GM12878 (cell line): ENCODE measurements around the gene IL17RC. TPM values are rescaled to one million over a fixed set of nuclear protein-coding genes. Genes with fewer than 3 reads are reported as not detected.

ENCODE experiments used
- ATAC-seq: fragments of 200-7000 bp; cut with Tn5 transposase; 3 replicates; pipeline ENCODE4 v1.9.1; 2020; ENCODE audit warnings: mild to moderate bottlenecking, moderate library complexity
- BruUV-seq: library from RNA; stranded (reverse); fragments of 400-500 nt; replicated peaks from 2 replicates; lab custom pipeline; 2021; lab: Mats Ljungman, UMichigan
- CTCF ChIA-PET: fragments of 300-600 bp; sonication (Branson Sonifier 250); formaldehyde crosslinking; extraction: SDS; loops from one replicate; lab custom pipeline; 2021; ENCODE audit warnings: inconsistent platforms; lab: Yijun Ruan, JAX
- POLR2A ChIA-PET: fragments of 350-600 bp; formaldehyde crosslinking; extraction: SDS; loops from one replicate; lab custom pipeline; 2021; ENCODE audit warnings: inconsistent platforms; lab: Charles Lee
- RAD21 ChIA-PET: fragments of 300-600 bp; sonication (Branson Sonifier 250); formaldehyde crosslinking; loops from one replicate; lab custom pipeline; 2023; ENCODE audit warnings: antibody characterized with exemption; ENCODE audit not compliant: unreplicated experiment; lab: Charles Lee
- SMC1A ChIA-PET: fragments of 300-600 bp; sonication (Branson Sonifier 250); formaldehyde crosslinking; loops from one replicate; lab custom pipeline; 2023; ENCODE audit not compliant: unreplicated experiment, uncharacterized antibody; lab: Charles Lee
- DNase-seq: peaks from one replicate; pipeline ENCODE4 v3.0.0-alpha.2; 2011; ENCODE audit warnings: low read depth, low spot score
- FAIRE-seq: peaks from 3 replicates; lab custom pipeline; 2011; peaks lifted over from hg19 to GRCh38; lab: Jason Lieb, UNC
- H2AFZ ChIP-seq: 2 replicates; pipeline ENCODE4 v1.6.0; 2011; ENCODE audit warnings: low read depth, low read length, control low read depth; ENCODE audit not compliant: control insufficient read depth
- H3K27ac ChIP-seq: 2 replicates; pipeline ENCODE4 v1.5.1; 2011; ENCODE audit warnings: control low read depth; ENCODE audit not compliant: control insufficient read depth, insufficient read depth
- H3K27me3 ChIP-seq, 2 experiments: replicated peaks in 1 of 2; 2 replicates each; pipeline versions ENCODE4 v1.6.0 to v1.6.1; 2011; ENCODE audit warnings: low read length in 1 of 2; ENCODE audit not compliant: control insufficient read depth in 2 of 2, insufficient read depth in 2 of 2
- H3K36me3 ChIP-seq, 2 experiments: 2 replicates each; pipeline ENCODE4 v1.5.1; 2011; ENCODE audit warnings: low read length in 1 of 2; ENCODE audit not compliant: control insufficient read depth in 2 of 2, insufficient read depth in 2 of 2
- H3K4me1 ChIP-seq: 2 replicates; pipeline ENCODE4 v1.6.1; 2011; ENCODE audit warnings: mild to moderate bottlenecking, low read length, moderate library complexity, mixed read lengths; ENCODE audit not compliant: control insufficient read depth, insufficient read depth
- H3K4me2 ChIP-seq: 2 replicates; pipeline ENCODE4 v1.6.0; 2011; ENCODE audit warnings: control low read depth; ENCODE audit not compliant: control insufficient read depth, insufficient read depth
- H3K4me3 ChIP-seq: fragments of 200-600 bp; sonication (generic); 2 replicates; pipeline ENCODE4 v1.5.1; 2016
- H3K79me2 ChIP-seq: 2 replicates; pipeline ENCODE4 v1.6.0; 2011; ENCODE audit warnings: low read length; ENCODE audit not compliant: control insufficient read depth, insufficient read depth
- H3K9ac ChIP-seq: 2 replicates; pipeline ENCODE4 v1.8.0; 2011; ENCODE audit warnings: low read length, control low read depth, mixed read lengths; ENCODE audit not compliant: control insufficient read depth, insufficient read depth
- H3K9me3 ChIP-seq: replicated peaks from 3 replicates; pipeline ENCODE4 v1.5.1; 2011; ENCODE audit warnings: mild to moderate bottlenecking, low read length; ENCODE audit not compliant: control insufficient read depth, insufficient read depth
- H4K20me1 ChIP-seq: 2 replicates; pipeline ENCODE4 v1.6.0; 2011; ENCODE audit not compliant: control insufficient read depth, insufficient read depth
- ATF7 ChIP-seq: fragments of 450-650 bp; IDR thresholded peaks from 2 replicates; pipeline ENCODE4 v1.6.1; 2016; ENCODE audit warnings: low read depth, mild to moderate bottlenecking
- CEBPB ChIP-seq, 2 experiments: fragments of 150-350 bp in 1 of 2; IDR thresholded peaks; 2 replicates each; pipeline ENCODE4 v1.6.1; 2012 to 2014; ENCODE audit warnings: low read depth in 2 of 2, low read length in 2 of 2, borderline replicate concordance in 1 of 2, inconsistent platforms in 1 of 2
- CHD1 ChIP-seq: IDR thresholded peaks from 2 replicates; pipeline ENCODE4 v1.6.1; 2012; ENCODE audit warnings: low read depth, low read length, improper control_type of control experiment
- EED ChIP-seq: sonication (generic); IDR thresholded peaks from 2 replicates; pipeline ENCODE4 v1.6.1; 2016; ENCODE audit warnings: antibody characterized with exemption, low read depth
- HDAC6 ChIP-seq: fragments of 200-600 bp; sonication (generic); IDR thresholded peaks from one replicate; pipeline ENCODE4 v1.8.0; 2017; ENCODE audit warnings: antibody characterized with exemption; ENCODE audit not compliant: unreplicated experiment
- NFIC ChIP-seq: IDR thresholded peaks from 2 replicates; pipeline ENCODE4 v1.6.1; 2012; ENCODE audit warnings: low read depth, mild to moderate bottlenecking, inconsistent platforms, low read length, moderate library complexity
- NFYB ChIP-seq: IDR thresholded peaks from 2 replicates; pipeline ENCODE4 v1.6.1; 2011; ENCODE audit warnings: low read depth, mild to moderate bottlenecking, low read length, improper control_type of control experiment, moderate library complexity; ENCODE audit not compliant: insufficient read depth
- NR2F1 ChIP-seq: fragments of 450-650 bp; conservative IDR thresholded peaks from 2 replicates; pipeline ENCODE4 v1.6.1; 2017; ENCODE audit warnings: mild to moderate bottlenecking
- PML ChIP-seq: IDR thresholded peaks from 2 replicates; pipeline ENCODE4 v1.6.1; 2012; ENCODE audit warnings: low read length, inconsistent platforms
- POU2F2 ChIP-seq: IDR thresholded peaks from 3 replicates; pipeline ENCODE4 v1.6.1; 2011; ENCODE audit warnings: low read depth, mild to moderate bottlenecking, low read length, borderline replicate concordance
- RUNX3 ChIP-seq: IDR thresholded peaks from 2 replicates; pipeline ENCODE4 v1.6.1; 2012; ENCODE audit warnings: low read length, inconsistent platforms
- SMAD5 ChIP-seq: IDR thresholded peaks from 2 replicates; pipeline ENCODE4 v1.6.1; 2016; ENCODE audit warnings: antibody characterized with exemption, low read depth
- SMARCA5 ChIP-seq: fragments of 450-650 bp; IDR thresholded peaks from 2 replicates; pipeline ENCODE4 v1.6.1; 2017; ENCODE audit warnings: mild to moderate bottlenecking
- SUZ12 ChIP-seq: fragments of 200-600 bp; sonication (generic); IDR thresholded peaks from one replicate; pipeline ENCODE4 v1.6.1; 2018; ENCODE audit warnings: antibody characterized with exemption, mild to moderate bottlenecking; ENCODE audit not compliant: unreplicated experiment
- TCF3 ChIP-seq: IDR thresholded peaks from 2 replicates; pipeline ENCODE4 v1.6.1; 2012; ENCODE audit warnings: low read depth, mild to moderate bottlenecking, low read length, borderline replicate concordance; ENCODE audit not compliant: insufficient read depth
- WGBS: methylation state at CpG from one replicate; pipeline ENCODE4 v1.1.6; 2016; ENCODE audit warnings: low lambda C conversion rate; ENCODE audit not compliant: insufficient replicate concordance, insufficient coverage; ENCODE audit errors: missing lambda C conversion rate; 5-methylcytosine and 5-hydroxymethylcytosine counted together
- in situ Hi-C: fragments of 300-500 bp; cut with MboI; formaldehyde crosslinking; loops from 9 replicates; pipeline ENCODE4 v1.14.3; 2018; ENCODE audit warnings: mixed read lengths
- intact Hi-C: fragments of 100-400 bp; cut with micrococcal nuclease; formaldehyde crosslinking; loops from one replicate; pipeline ENCODE4 v1.14.2; 2022; ENCODE audit not compliant: unreplicated experiment
- polyA plus RNA-seq, 11 experiments: library from polyadenylated mRNA; depleted of rRNA in 4 of 11; unstranded in 6 of 11; stranded (reverse) in 5 of 11; fragments of >200 nt; fragmentation: Nextera tagmentation in 4 of 11; fragmentation: Illumina TruSeq in 1 of 11; extraction: Ambion mirVana in 4 of 11; extraction: Trizol in 1 of 11; gene quantifications; 1 replicate in 1 of 11; 2 replicates in 10 of 11; pipeline versions ENCODE4 v1.2.1 to v1.2.3, GENCODE V29; 2011 to 2016; ENCODE audit warnings: inconsistent platforms in 2 of 11, missing spikeins in 2 of 11, low read depth in 1 of 11
- total RNA-seq, 4 experiments: library from RNA; depleted of rRNA in 3 of 4; stranded (reverse); fragments of >200 nt in 3 of 4; fragmentation: Illumina TruSeq in 1 of 4; extraction: Trizol in 1 of 4; gene quantifications; 2 replicates each; pipeline versions ENCODE4 v1.2.1 to v1.2.3, GENCODE V29; 2013 to 2021
- TF ChIP-seq, protein P1 (sequence below): IDR thresholded peaks from 2 replicates; pipeline ENCODE4 v1.6.1; 2012; ENCODE audit warnings: mild to moderate bottlenecking, low read depth, low read length
- TF ChIP-seq, protein P2 (sequence below): fragments of 450-650 bp; IDR thresholded peaks from 2 replicates; pipeline ENCODE4 v1.6.1; 2017; ENCODE audit warnings: mild to moderate bottlenecking, moderate library complexity

IL17RC gene
- total and polyA plus RNA-seq, 10 of the 15 experiments (the other 5 are each of a cell fraction or from before 2014, with no cell fraction given) = 0.07 to 4.4 (median 0.34) TPM; not detected in 3

DNA sequence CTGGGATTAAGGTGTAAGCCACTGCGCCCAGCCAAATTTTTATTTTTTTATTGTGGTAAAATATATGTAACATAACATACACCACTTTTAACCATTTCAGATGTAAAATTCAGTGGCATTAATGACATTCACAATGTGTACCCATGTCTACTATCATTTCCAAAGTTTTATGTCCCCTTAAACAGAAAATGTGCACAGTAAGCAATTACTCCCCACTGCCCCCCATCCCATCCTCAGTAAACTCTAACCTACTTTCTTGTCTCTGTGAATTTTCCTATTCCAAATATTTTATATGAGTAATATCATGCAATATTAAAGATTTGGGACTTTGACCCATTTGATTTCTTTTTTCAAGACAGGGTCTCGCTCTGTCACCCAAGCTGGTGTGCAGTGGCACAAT lies 49.9 kb downstream of the IL17RC start:
- DNase-seq = no peak
- RAD21 ChIA-PET = no interaction called here
- Histone ChIP-seq H3K36me3 (peaks cover 2 to 18% of the 10 kb centered on the region in 2 experiments), H3K4me3 (no peak overlapping the region), H3K27ac (no peak overlapping the region), H3K79me2 (no peaks in the 10 kb centered on the region), H3K27me3 (no peaks in the 10 kb centered on the region), H4K20me1 (no peaks in the 10 kb centered on the region), H3K9me3 (no peaks in the 10 kb centered on the region), H2AFZ (no peak overlapping the region), H3K4me1 (no peaks in the 10 kb centered on the region), H3K4me2 (no peak overlapping the region), H3K9ac (no peak overlapping the region)
- intact Hi-C loops (no loop called here), in situ Hi-C loops (no loop called here)
- SMC1A ChIA-PET = interaction anchor here (0.6 kb wide), 1 partner anchor 635 kb away, joined by 3 read pairs; no protein-coding TSS in a partner anchor
- BruUV-seq = no TSS peak
- TF ChIP-seq, protein P1, sequence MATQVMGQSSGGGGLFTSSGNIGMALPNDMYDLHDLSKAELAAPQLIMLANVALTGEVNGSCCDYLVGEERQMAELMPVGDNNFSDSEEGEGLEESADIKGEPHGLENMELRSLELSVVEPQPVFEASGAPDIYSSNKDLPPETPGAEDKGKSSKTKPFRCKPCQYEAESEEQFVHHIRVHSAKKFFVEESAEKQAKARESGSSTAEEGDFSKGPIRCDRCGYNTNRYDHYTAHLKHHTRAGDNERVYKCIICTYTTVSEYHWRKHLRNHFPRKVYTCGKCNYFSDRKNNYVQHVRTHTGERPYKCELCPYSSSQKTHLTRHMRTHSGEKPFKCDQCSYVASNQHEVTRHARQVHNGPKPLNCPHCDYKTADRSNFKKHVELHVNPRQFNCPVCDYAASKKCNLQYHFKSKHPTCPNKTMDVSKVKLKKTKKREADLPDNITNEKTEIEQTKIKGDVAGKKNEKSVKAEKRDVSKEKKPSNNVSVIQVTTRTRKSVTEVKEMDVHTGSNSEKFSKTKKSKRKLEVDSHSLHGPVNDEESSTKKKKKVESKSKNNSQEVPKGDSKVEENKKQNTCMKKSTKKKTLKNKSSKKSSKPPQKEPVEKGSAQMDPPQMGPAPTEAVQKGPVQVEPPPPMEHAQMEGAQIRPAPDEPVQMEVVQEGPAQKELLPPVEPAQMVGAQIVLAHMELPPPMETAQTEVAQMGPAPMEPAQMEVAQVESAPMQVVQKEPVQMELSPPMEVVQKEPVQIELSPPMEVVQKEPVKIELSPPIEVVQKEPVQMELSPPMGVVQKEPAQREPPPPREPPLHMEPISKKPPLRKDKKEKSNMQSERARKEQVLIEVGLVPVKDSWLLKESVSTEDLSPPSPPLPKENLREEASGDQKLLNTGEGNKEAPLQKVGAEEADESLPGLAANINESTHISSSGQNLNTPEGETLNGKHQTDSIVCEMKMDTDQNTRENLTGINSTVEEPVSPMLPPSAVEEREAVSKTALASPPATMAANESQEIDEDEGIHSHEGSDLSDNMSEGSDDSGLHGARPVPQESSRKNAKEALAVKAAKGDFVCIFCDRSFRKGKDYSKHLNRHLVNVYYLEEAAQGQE = no peak
- TF ChIP-seq SMARCA5 = no peak
- no peak for TF ChIP-seq SMAD5
- TF ChIP-seq, protein P2, sequence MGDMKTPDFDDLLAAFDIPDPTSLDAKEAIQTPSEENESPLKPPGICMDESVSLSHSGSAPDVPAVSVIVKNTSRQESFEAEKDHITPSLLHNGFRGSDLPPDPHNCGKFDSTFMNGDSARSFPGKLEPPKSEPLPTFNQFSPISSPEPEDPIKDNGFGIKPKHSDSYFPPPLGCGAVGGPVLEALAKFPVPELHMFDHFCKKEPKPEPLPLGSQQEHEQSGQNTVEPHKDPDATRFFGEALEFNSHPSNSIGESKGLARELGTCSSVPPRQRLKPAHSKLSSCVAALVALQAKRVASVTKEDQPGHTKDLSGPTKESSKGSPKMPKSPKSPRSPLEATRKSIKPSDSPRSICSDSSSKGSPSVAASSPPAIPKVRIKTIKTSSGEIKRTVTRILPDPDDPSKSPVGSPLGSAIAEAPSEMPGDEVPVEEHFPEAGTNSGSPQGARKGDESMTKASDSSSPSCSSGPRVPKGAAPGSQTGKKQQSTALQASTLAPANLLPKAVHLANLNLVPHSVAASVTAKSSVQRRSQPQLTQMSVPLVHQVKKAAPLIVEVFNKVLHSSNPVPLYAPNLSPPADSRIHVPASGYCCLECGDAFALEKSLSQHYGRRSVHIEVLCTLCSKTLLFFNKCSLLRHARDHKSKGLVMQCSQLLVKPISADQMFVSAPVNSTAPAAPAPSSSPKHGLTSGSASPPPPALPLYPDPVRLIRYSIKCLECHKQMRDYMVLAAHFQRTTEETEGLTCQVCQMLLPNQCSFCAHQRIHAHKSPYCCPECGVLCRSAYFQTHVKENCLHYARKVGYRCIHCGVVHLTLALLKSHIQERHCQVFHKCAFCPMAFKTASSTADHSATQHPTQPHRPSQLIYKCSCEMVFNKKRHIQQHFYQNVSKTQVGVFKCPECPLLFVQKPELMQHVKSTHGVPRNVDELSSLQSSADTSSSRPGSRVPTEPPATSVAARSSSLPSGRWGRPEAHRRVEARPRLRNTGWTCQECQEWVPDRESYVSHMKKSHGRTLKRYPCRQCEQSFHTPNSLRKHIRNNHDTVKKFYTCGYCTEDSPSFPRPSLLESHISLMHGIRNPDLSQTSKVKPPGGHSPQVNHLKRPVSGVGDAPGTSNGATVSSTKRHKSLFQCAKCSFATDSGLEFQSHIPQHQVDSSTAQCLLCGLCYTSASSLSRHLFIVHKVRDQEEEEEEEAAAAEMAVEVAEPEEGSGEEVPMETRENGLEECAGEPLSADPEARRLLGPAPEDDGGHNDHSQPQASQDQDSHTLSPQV = no peak
- no peak for TF ChIP-seq HDAC6
- TF ChIP-seq SUZ12 = no peak
- TF ChIP-seq NFYB = no peak
- no peak for TF ChIP-seq EED
- TF ChIP-seq RUNX3 = no peak
- TF ChIP-seq PML = no peak
- TF ChIP-seq POU2F2 = no peak
- TF ChIP-seq TCF3 = no peak
- no peak for TF ChIP-seq CHD1
- no peak for TF ChIP-seq ATF7
- no peak for TF ChIP-seq NFIC
- TF ChIP-seq NR2F1 = no peak
- no peak for TF ChIP-seq CEBPB (IDR thresholded peaks at IDR 0.05; ENCODE audit: borderline replicate concordance in 1 of 2, low read depth in 2 of 2, low read length in 2 of 2)
- CTCF ChIA-PET = no interaction called here
- POLR2A ChIA-PET = interaction anchor here (0.7 to 1.5 kb wide), 2 partner anchors 50 to 125 kb away, joined by 3 to 4 read pairs; no protein-coding TSS in a partner anchor
- FAIRE-seq = no peak
- ATAC-seq = no peak
- WGBS = 100% methylated on average over 2 of the region's 2 CpGs
